ENCODE data around the gene DLG2. TPM values are rescaled to one million over a fixed set of nuclear protein-coding genes. Genes with fewer than 3 reads are reported as not detected.

Gene DLG2
- total RNA-seq, 4 donors from 2014 or later = 37.9 to 71.5 (median 44.9) TPM

- TF ChIP-seq POLR2AphosphoS5 (IDR thresholded peaks at IDR 0.05) (no peak), POLR2A (IDR thresholded peaks at IDR 0.05) (no peak), EP300 (IDR thresholded peaks at IDR 0.05) (no peak), CTCF (IDR thresholded peaks at IDR 0.05) (no peak)
- Histone ChIP-seq H3K4me1 (no peaks in the 10 kb centered on the region), H3K36me3 (no peaks in the 10 kb centered on the region), H3K9me3 (no peaks in the 10 kb centered on the region), H3K27ac (no peak overlapping the region), H3K4me3 (no peak overlapping the region), H3K27me3 (no peaks in the 10 kb centered on the region)
- 83% methylated on average over 2 of the region's 2 CpGs for WGBS
- DNase-seq (ENCODE audit: low spot score in 2 of 2) = no peak
These were observed 2069.5 kb downstream of the DLG2 start for GRCh38 chr11:83557653-83558052.

- Histone ChIP-seq H3K4me1 (no peaks in the 10 kb centered on the region), H3K9me3 (no peaks in the 10 kb centered on the region), H3K27me3 (no peaks in the 10 kb centered on the region), H3K4me3 (no peak overlapping the region), H3K27ac (no peak overlapping the region), H3K36me3 (no peaks in the 10 kb centered on the region)
- TF ChIP-seq EP300 (IDR thresholded peaks at IDR 0.05) (no peak), POLR2AphosphoS5 (IDR thresholded peaks at IDR 0.05) (no peak), POLR2A (IDR thresholded peaks at IDR 0.05) (no peak), CTCF (IDR thresholded peaks at IDR 0.05) (no peak)
- DNase-seq (ENCODE audit: low spot score in 2 of 2) = no peak
These were observed 2072.3 kb downstream of the DLG2 start for GRCh38 chr11:83554876-83555275.

GRCh38 chr11:83549984-83550667, 2077.0 kb downstream of the DLG2 start:
- H3K9me3 ChIP-seq = no peaks in the 10 kb centered on the region
- no peaks in the 10 kb centered on the region for H3K36me3 ChIP-seq
- no peak for TF ChIP-seq POLR2A (IDR thresholded peaks at IDR 0.05)
- TF ChIP-seq CTCF (IDR thresholded peaks at IDR 0.05) = no peak
- no peak for TF ChIP-seq EP300 (IDR thresholded peaks at IDR 0.05)
- no peak overlapping the region for H3K4me3 ChIP-seq
- no peaks in the 10 kb centered on the region for H3K27me3 ChIP-seq
- 91% methylated on average over 4 of the region's 5 CpGs for WGBS
- H3K27ac ChIP-seq = no peak overlapping the region
- no peak for DNase-seq (ENCODE audit: low spot score in 2 of 2)
- no peaks in the 10 kb centered on the region for H3K4me1 ChIP-seq

GRCh38 chr11:83546368-83546767, 2080.8 kb downstream of the DLG2 start:
- WGBS = 74% methylated on average over 3 of the region's 3 CpGs
- no peak for TF ChIP-seq CTCF (IDR thresholded peaks at IDR 0.05)
- TF ChIP-seq EP300 (IDR thresholded peaks at IDR 0.05) = no peak
- no peak for TF ChIP-seq POLR2A (IDR thresholded peaks at IDR 0.05)
- no peak for TF ChIP-seq POLR2AphosphoS5 (IDR thresholded peaks at IDR 0.05)
- no peak for DNase-seq (ENCODE audit: low spot score in 2 of 2)
- Histone ChIP-seq H3K27me3 (no peaks in the 10 kb centered on the region), H3K4me1 (no peaks in the 10 kb centered on the region), H3K27ac (no peak overlapping the region), H3K36me3 (no peaks in the 10 kb centered on the region), H3K4me3 (no peak overlapping the region), H3K9me3 (no peaks in the 10 kb centered on the region)

GRCh38 chr11:83545494-83546260, 2081.5 kb downstream of the DLG2 start:
- no peak overlapping the region for H3K27ac ChIP-seq
- H3K27me3 ChIP-seq = no peaks in the 10 kb centered on the region
- H3K9me3 ChIP-seq = no peaks in the 10 kb centered on the region
- TF ChIP-seq CTCF (IDR thresholded peaks at IDR 0.05) = no peak
- no peak for TF ChIP-seq POLR2AphosphoS5 (IDR thresholded peaks at IDR 0.05)
- TF ChIP-seq POLR2A (IDR thresholded peaks at IDR 0.05) = no peak
- no peak for TF ChIP-seq EP300 (IDR thresholded peaks at IDR 0.05)
- peaks cover 4% of the 10 kb centered on the region for H3K4me1 ChIP-seq
- no peak overlapping the region for H3K4me3 ChIP-seq
- H3K36me3 ChIP-seq = no peaks in the 10 kb centered on the region
- no peak for DNase-seq (ENCODE audit: low spot score in 2 of 2)
- WGBS = 83% methylated on average over 6 of the region's 6 CpGs

Measured in suprapubic skin (tissue), 4 donors.